Islet precursor cell (in vitro differentiated cells): ENCODE data around the gene PTPN23.
"Not testable (repeated sequence)": the region's sequence is repeated elsewhere in the genome, so short reads cannot be mapped to it uniquely, and the experiment has no call there.

Source experiments
- DNase-seq: peaks from one replicate; pipeline ENCODE4 v3.0.0-alpha.2; 2018

Gene PTPN23, protein sequence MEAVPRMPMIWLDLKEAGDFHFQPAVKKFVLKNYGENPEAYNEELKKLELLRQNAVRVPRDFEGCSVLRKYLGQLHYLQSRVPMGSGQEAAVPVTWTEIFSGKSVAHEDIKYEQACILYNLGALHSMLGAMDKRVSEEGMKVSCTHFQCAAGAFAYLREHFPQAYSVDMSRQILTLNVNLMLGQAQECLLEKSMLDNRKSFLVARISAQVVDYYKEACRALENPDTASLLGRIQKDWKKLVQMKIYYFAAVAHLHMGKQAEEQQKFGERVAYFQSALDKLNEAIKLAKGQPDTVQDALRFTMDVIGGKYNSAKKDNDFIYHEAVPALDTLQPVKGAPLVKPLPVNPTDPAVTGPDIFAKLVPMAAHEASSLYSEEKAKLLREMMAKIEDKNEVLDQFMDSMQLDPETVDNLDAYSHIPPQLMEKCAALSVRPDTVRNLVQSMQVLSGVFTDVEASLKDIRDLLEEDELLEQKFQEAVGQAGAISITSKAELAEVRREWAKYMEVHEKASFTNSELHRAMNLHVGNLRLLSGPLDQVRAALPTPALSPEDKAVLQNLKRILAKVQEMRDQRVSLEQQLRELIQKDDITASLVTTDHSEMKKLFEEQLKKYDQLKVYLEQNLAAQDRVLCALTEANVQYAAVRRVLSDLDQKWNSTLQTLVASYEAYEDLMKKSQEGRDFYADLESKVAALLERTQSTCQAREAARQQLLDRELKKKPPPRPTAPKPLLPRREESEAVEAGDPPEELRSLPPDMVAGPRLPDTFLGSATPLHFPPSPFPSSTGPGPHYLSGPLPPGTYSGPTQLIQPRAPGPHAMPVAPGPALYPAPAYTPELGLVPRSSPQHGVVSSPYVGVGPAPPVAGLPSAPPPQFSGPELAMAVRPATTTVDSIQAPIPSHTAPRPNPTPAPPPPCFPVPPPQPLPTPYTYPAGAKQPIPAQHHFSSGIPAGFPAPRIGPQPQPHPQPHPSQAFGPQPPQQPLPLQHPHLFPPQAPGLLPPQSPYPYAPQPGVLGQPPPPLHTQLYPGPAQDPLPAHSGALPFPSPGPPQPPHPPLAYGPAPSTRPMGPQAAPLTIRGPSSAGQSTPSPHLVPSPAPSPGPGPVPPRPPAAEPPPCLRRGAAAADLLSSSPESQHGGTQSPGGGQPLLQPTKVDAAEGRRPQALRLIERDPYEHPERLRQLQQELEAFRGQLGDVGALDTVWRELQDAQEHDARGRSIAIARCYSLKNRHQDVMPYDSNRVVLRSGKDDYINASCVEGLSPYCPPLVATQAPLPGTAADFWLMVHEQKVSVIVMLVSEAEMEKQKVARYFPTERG (N-terminal part only)

DNA sequence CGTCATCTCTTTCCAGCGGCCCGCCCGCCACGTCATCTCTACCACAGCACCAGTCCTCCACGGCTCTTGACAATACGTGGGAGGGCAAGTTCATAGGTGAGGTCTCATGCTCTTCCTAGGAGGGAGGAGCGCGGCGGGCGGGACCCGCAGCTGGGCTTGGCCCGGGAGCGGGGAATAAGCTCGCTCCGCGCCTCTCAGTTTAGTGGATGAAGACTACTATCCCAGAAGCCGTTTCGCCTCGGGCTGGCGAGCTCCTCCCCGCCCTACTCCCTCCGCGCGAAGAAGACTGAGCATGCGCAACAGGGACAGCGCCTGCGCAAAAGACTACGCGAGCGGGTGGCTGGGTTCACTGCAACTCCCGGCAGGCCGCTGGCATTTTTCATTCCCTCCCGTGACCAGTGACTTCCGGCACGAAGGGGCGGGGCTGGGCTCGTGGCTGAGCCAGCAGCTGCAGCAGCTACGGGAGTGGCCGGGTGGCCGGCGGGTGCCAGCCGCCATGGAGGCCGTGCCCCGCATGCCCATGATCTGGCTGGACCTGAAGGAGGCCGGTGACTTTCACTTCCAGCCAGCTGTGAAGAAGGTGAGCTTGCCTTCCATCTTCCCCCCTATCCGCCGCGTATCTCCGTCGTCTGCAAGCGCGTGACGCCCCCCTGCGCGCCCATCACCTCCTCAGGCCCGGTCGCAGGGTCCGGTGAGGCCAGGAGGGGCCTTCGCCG lies at the start of gene PTPN23:
Gene PTPN23 (plus strand): TSS at position 421 of the 716 bp plus-strand sequence. CDS start 76 bp downstream, at position 497.
- peak; percentile 100 for DNase-seq

DNA sequence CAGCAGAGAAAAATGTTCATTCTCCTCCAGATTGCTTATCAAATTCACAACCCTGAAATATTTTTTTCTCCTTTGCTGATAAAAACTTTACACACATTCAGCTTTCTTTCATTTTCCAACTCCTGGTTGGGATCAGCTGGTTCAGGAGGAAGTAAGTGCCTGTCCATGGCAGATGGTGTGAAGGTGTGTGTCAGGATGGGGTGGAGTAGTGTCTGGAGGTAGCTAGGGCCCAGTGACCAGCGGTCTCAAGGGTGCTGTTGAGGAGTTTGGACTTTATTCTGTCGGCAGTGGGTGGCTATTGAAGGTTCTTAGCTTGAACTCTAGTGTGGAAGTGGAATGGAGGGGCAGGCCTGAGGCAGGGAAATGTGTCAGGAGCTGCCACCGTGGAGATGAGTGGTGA lies 46.9 kb upstream of the PTPN23 start:
- DNase-seq = peak; percentile 21

DNA sequence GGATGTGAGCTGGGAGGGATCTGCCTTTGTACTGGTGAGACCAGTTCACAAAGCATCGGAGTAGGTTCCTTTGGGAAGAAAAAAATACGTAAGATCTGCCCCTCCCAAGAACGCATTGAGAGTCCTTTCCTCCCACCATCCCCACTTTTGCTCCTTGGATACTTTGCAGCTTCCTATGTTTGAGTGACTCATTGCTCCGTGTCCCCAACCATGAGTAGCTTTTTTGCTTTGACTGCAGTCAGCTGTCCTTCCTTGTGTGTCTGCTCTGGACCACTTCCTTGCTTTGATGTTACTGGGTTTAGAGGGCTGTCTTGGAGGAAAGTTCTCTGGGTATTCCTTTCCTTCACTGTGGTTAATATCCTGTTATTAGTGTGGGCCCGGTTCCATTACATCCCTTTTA lies 43.2 kb upstream of the PTPN23 start:
- peak; percentile 33 for DNase-seq

DNA sequence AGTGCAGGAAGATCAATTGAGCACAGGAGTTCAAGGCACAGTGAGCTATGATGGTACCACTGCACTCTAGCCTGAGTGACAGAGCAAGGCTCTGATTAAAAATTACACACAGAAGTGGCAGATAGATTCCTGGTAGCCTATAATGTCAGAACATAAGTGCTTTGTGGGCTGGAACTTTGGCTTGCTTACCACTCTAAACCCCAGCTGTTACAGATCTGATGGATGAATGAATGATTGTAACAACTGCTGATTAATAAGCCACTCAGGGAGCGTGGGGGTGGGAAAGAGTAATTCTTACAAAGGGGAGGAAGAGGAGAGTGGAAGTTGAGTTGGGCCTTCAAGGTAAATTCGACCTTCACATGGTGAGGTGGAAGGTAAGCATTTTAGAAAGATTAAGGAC lies 40.9 kb upstream of the PTPN23 start:
- peak; percentile 11 for DNase-seq

DNA sequence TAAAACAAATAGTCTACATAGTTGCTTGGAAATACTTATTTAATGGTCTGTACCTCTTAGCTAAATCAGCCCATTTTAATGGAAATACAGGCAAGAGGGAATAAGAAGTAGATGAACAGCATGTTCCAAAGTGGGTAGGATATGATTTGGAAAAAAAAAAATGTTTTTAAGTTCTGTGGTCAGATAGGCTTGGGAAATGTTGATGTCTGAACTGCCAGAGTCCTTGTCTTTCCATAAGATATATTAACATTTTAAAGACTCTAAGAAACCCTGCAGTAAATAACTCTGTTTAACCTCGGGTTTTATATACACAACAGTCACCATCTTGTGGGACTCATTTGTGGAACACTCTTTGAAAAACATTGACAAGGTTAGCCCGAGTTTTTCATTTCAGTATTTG lies 40.0 kb upstream of the PTPN23 start:
- no peak for DNase-seq

DNA sequence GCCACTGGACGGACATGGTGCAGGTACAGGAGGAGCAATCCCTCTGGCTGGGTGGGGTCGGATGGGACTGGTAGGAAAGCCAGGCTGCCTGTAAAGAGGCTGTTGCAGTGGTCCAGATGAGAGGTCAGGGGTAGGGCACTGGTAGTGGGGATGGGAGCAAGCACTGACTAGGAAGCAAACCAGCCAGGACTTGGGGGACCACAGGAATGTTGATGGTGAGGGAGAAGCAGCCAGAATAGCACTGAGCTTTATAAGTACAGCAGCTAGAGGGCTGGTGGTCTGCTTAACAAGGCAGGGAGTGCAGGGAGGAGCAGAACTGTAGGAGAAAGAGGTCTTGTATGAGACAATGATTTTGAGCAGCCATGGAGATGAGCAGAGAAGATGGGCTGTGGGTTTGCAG lies 38.7 kb upstream of the PTPN23 start:
- DNase-seq = no peak

DNA sequence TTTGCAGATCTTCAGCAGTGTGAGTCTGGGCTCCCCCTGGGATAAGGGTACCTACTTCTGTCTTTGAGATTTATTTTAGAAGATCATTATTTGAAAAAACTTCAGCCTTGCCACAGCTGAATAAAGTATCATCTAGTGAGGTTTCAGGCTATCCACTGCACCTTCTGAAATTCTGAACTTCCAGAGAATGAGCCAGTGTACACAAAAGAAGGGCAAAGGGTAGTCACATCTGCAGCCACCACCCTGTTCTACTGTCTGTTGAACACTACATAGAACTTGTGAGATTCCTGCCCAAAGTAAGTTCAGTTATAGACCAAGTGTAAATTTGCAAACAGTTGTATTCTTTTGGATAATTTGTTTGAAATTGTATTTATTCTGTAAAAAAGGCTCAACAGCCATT lies 38.0 kb upstream of the PTPN23 start:
- DNase-seq = no peak

DNA sequence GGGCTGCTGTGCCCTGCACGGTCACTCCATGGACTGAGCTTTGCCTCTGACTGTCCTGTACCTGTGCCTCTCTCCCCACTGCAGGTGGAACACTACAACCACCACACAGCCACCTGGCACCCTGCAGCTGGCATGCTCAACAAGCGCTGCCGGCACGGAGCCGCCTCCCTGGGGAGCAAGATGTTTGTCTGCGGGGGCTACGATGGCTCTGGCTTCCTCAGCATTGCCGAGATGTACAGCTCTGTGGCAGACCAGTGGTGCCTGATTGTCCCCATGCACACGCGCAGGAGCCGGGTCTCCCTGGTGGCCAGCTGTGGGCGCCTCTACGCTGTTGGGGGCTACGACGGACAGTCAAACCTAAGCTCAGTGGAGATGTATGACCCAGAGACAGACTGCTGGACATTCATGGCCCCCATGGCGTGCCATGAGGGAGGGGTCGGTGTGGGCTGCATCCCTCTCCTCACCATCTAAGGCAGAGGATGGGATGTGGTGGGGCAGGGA lies 37.3 kb upstream of the PTPN23 start:
- DNase-seq = no peak

DNA sequence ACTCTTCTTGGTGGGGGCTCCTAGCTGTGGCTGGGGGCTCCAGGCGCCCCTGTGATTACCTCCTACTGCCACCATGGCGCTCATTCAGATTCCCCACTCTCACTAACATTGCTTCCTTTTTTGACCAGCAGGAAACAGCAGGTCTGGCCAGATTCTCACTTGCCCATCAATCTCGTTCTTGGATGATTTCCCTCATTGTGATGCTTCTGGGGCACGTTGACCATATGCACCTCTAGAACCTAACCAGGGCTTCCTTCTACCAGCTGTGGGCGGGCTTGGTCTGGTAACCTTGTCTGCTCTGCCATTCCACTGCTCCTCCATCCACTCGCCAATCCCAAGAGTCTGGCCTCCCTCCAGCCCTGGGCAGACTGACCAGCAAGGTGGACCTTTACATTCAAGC lies 35.9 kb upstream of the PTPN23 start:
- no peak for DNase-seq

DNA sequence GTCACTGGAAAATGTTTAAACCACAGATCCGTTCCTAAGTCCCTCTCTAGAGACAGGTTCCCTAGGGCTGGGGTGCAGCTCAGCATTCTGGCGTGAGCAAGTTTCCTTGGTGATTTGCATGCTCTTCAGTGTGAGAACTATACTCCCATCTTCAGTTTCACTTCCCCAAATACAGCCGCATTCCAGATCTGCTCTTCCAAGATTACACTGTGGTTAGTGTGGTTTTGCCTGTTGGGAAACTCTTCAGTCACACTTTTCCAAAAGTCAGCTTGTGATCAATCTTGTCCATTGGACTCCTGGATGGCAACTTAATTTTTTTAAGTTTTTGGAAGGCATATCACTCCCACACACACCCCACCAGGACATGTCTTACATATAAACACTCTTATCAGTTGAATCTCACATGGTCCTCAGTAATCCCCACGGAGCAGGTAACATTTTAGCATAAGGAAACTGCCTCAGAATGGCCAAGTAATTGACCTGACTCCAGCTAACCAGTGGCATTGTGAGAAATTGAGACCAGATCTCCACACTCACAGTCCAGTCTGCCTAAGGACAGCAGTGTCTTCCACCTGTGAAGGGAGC lies 33.5 kb upstream of the PTPN23 start:
- peak; percentile 68 for DNase-seq

DNA sequence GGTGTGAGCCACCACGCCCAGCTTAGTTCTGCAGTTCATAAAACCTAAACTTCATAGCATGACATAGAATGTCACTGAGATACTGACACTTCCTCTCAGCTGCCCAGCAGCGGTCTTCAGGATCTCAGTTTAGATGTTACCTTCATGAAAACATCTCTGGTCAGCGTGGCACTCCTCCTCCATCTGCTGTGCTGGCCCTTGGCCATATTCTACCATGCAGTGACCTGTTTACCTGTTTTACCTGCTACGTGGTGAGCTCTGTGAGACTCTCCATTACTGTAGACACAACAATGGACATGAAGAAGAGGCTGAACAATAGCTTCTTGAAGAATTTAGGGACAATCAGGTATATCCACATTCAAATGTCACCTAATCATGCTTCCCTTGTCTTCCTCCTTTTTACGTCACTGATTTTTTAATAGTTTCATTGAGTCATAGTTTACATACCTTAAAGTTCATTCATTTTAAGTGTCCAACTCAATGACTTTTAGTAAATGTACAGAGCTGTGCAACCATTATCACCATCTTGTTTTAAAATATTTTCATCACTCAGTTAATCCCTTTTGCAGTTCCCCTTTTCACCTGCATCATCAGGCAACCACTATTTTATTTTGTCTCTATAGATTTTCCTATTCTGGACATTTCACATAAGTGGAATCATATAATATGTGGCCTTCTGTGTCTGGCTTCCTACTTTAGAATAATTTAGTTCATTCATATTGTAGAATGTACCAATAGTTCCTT lies 32.2 kb upstream of the PTPN23 start:
- DNase-seq = no peak

DNA sequence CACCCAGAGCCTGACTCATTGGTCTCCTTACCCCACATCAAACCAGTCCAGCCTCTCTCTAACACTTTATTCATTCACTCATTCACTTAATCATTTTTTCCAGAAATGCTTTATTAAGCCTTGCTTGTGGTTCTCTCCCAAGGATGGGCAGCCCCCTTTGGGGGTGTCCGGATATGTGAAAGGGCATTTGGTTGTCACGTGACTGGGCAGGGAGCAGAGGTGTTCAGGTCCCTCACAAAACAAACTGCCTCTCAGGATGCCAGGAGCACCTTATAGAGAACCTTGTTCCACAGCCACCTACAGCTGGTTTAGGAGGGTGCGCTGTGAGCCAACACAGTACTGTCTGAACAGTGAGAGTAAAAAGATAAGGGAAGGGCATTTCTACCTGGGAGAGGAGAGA lies 25.8 kb upstream of the PTPN23 start:
- no peak for DNase-seq

DNA sequence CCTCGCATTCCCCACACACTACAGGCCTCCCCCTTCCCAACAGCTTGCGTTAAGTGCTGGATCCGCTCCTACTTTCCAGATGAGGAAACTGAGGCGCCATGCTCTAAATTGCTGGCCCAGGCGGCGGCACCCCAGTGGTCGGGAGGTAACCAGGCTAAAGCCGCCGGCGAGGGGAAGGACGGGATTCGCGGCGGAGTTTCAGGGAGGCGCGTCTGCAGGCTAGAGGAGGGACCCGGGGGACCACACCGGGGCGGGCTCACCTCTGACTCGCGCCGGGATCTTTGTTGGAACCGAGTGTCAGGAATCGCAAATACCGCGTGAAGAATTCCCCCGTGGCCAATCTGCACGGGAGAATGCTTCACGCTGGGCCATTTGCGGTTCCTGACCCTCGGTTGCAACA lies 24.6 kb upstream of the PTPN23 start:
- no peak for DNase-seq

DNA sequence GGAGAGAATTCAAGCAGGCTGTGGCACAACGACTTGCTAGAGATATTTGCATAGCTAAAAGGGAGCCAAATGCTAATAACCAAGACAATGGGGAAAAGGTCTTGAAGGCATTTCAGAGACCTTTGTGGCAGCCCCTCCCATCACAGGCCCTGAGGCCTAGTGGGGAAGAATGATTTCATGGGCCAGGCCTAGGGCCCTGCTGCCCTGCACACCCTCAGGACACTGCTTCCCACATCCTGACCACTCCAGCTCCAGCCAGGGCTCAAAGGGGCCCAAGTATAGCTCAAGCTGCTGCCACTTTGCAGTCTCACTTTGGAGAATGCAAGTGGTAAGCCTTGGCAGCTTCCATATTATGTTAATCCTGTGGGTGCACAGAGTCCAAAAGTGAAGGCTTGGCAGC lies 21.5 kb upstream of the PTPN23 start:
- no peak for DNase-seq

DNA sequence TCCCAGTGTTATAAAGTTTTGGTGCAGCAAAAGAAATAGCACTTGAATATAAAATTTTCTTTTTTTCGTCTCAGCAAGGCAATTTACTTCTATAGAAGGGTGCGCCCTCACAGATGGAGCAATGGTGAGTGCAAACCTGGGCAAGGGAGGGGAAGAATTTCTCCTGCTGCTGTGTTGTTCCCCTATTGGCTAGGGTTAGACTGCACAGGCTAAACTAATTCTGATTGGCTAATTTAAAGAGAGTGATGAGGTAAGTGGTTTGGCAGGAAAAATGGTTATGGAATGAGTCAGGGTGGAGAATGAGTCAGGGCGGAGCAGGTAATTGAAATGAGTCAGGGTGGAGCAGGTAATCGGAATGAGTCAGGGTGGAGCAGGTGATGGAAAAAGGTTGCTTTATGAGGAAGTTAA lies 20.7 kb upstream of the PTPN23 start:
- peak; percentile 69 for DNase-seq

DNA sequence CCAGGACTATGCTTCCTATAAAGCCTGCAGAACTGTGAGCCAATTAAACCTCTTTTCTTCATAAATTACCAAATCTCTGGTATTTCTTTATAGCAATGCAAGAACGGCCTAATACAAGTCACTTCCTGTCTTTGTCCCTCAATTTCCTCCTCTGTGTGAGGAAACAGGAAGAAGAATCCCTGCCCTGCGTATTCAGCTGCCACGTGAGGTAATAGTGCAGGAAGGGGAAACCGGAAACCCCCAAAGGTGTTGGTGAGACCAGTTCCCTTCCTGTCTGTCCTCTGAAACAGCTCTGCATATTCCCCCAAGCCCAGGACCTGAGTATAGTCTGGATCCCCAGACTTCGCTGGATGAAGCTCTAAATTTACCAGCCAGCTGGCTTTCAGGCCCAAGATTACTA lies 18.1 kb upstream of the PTPN23 start:
- DNase-seq = peak; percentile 29

DNA sequence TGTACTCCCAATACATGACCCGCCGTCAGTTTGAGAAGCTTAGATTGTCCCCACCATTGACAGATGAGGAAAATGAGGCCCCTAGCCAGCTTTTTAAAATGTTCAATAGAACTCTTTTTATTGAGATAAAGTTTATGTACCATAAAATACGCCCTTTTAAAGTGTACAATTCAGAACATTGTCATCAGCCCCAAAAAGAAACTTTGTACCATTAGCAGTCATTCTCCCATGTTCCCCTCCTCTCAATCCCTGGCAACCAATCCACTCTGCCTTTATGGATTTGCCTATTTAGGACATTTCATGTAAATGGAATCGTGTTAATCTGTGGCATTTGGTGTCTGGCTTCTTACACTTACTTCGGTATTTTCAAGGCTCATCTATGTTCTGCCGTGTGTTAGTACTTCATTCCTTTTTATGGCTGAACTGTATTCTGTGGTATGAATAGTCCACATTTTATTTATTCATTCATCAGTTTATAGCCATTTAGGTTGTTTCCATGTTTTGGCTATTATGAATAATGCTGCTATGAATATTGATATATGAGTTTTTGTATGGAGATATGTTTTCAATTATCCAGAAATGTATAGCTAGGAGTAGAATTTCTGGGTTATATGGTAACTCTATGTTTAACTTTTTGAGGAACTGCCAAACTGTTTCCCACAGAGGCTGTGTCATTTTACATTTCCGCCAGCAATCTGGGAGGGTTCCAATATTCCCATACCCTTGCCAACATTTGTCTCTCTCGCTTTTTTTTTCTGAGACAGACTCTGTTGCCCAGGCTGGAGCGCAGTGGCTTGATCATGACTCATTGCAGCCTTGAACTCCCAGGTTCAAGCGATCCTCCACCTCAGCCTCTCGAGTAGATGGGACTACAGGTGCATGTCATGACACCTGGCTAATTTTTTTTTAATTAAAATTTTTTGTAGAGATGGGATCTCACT lies 15.3 kb upstream of the PTPN23 start:
- no peak for DNase-seq

DNA sequence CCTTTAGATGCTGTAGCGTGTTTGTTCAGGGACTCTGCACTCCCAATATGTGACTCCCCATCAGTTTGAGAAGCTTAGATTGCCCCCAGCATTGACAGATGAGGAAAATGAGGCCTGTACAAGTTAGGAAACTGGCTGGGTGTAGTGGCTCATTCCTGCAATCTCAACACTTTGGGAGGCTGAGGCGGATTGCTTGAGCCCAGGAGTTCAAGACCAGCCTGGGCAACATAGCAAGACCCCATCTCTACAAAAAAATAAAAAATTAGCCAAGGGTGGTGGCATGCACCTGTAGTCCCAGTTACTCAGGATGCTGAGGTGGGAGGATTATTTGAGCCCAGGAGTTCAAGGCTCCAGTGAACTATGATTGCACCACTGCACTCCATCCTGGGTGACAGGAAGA lies 14.0 kb upstream of the PTPN23 start:
- no peak for DNase-seq

DNA sequence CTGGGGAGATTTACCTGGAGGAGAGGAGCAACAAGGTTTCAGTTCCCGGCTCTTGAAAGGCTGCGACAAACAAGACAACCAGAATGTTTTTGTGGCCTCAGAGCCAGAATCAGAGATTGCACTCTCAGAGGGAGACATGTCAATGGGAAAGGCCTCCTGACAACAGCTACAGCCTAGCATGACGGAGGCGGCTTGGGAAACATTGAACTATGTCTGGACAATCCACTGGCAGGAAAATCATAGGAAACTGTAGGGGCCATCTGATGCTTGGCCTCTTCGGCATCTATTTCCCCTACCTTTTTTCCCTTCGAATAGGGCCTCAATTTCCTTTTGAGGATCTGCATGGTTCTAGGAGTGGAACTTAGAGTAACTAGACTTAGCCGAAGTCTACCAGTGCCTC lies 13.2 kb upstream of the PTPN23 start:
- DNase-seq = no peak

DNA sequence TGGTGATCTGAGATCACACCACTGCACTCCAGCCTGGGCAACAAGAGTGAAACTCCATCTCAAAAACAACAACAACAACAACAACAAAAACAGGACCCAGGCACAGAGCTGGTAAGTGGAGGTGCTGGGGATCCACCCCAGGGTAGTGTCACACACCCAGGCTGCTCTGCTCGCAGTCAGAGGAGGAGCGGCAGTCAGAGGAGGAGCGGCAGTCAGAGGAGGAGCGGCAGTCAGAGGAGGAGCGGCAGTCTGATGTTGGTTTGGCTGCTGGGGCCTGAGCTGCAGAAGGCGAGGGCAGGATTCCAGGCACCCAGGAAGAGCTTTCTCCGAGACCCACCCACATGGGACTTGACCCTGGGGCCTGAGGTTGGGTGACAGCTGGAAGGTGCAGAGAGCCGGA lies 10.8 kb upstream of the PTPN23 start:
- DNase-seq = not testable (repeated sequence)
